GM23338 (cell line): ENCODE data around the gene NKRF. TPM values are rescaled to one million over a fixed set of nuclear protein-coding genes. Genes with fewer than 3 reads are reported as not detected.

Source experiments
- ATAC-seq: fragments of 200-7000 bp; cut with Tn5 transposase; 3 replicates; pipeline ENCODE4 v1.9.1; 2020
- DNase-seq: peaks from one replicate; pipeline ENCODE4 v3.0.0-alpha.2; 2015; ENCODE audit warnings: low spot score
- H2AFZ ChIP-seq: fragments of 200-600 bp; sonication (generic); 2 replicates; pipeline ENCODE4 v1.8.0; 2016; ENCODE audit warnings: antibody characterized with exemption, mild to moderate bottlenecking, moderate library complexity
- H3F3A ChIP-seq: fragments of 200-600 bp; sonication (generic); replicated peaks from 2 replicates; pipeline ENCODE4 v1.8.0; 2017; ENCODE audit warnings: antibody characterized with exemption, mixed run types, low read depth
- H3K27ac ChIP-seq: fragments of 200-600 bp; sonication (generic); 2 replicates; pipeline ENCODE4 v1.6.1; 2016; ENCODE audit warnings: low read depth
- H3K27me3 ChIP-seq: fragments of 200-600 bp; sonication (generic); 2 replicates; pipeline ENCODE4 v1.8.0; 2016; ENCODE audit warnings: mild to moderate bottlenecking, mixed run types, moderate library complexity; ENCODE audit not compliant: insufficient read depth
- H3K36me3 ChIP-seq: fragments of 200-600 bp; sonication (generic); 2 replicates; pipeline ENCODE4 v1.8.0; 2016; ENCODE audit warnings: mild to moderate bottlenecking; ENCODE audit not compliant: insufficient read depth
- H3K4me1 ChIP-seq: fragments of 200-600 bp; sonication (generic); 2 replicates; pipeline ENCODE4 v1.8.0; 2016; ENCODE audit warnings: mild to moderate bottlenecking, moderate library complexity; ENCODE audit not compliant: insufficient read depth
- H3K4me2 ChIP-seq: fragments of 200-600 bp; sonication (generic); 2 replicates; pipeline ENCODE4 v1.7.1; 2017; ENCODE audit warnings: mixed run types
- H3K4me3 ChIP-seq: fragments of 200-600 bp; sonication (generic); 2 replicates; pipeline ENCODE4 v1.6.1; 2016; ENCODE audit warnings: mixed run types
- H3K79me2 ChIP-seq: fragments of 200-600 bp; sonication (generic); replicated peaks from 2 replicates; pipeline ENCODE4 v1.8.0; 2017; ENCODE audit warnings: mild to moderate bottlenecking; ENCODE audit not compliant: insufficient read depth
- H3K9me2 ChIP-seq: fragments of 200-600 bp; sonication (generic); 2 replicates; pipeline ENCODE4 v1.8.0; 2017; ENCODE audit not compliant: insufficient read depth
- H4K20me1 ChIP-seq: fragments of 200-600 bp; sonication (generic); replicated peaks from 2 replicates; pipeline ENCODE4 v1.8.0; 2017; ENCODE audit warnings: mild to moderate bottlenecking; ENCODE audit not compliant: insufficient read depth
- H3K27ac Mint-ChIP-seq: 2 replicates; pipeline ENCODE4 v1.8.0; 2020; ENCODE audit warnings: inconsistent platforms, mild to moderate bottlenecking, moderate library complexity, mixed read lengths
- H3K27me3 Mint-ChIP-seq: 3 replicates; pipeline ENCODE4 v1.8.0; 2022; ENCODE audit warnings: low read depth, mild to moderate bottlenecking, moderate library complexity, mixed read lengths, inconsistent platforms; ENCODE audit not compliant: insufficient read depth, poor library complexity
- H3K36me3 Mint-ChIP-seq: 3 replicates; pipeline ENCODE4 v1.8.0; 2021; ENCODE audit warnings: low read depth, mild to moderate bottlenecking, inconsistent platforms, moderate library complexity, mixed read lengths
- H3K4me1 Mint-ChIP-seq: 3 replicates; pipeline ENCODE4 v1.8.0; 2020; ENCODE audit warnings: mild to moderate bottlenecking, inconsistent platforms, mixed read lengths
- H3K4me3 Mint-ChIP-seq: 3 replicates; pipeline ENCODE4 v1.8.0; 2021; ENCODE audit warnings: moderate library complexity, mild to moderate bottlenecking, inconsistent platforms, mixed read lengths
- H3K9me3 Mint-ChIP-seq: 3 replicates; pipeline ENCODE4 v1.8.0; 2020; ENCODE audit warnings: moderate library complexity, mild to moderate bottlenecking, inconsistent platforms, mixed read lengths
- EZH2 ChIP-seq: fragments of 200-600 bp; sonication (generic); IDR thresholded peaks from one replicate; pipeline ENCODE4 v1.8.0; 2017; ENCODE audit warnings: antibody characterized with exemption, mild to moderate bottlenecking, low read depth; ENCODE audit not compliant: unreplicated experiment
- EZH2phosphoT487 ChIP-seq: fragments of 200-600 bp; sonication (generic); IDR thresholded peaks from one replicate; pipeline ENCODE4 v1.8.1; 2018; ENCODE audit warnings: antibody characterized with exemption; ENCODE audit not compliant: unreplicated experiment
- STAT1 ChIP-seq: IDR thresholded peaks from one replicate; pipeline ENCODE4 v1.6.1; 2016; ENCODE audit warnings: antibody characterized with exemption; ENCODE audit not compliant: unreplicated experiment
- ZNF114 ChIP-seq: fragments of 250-450 bp; sonication (Bioruptor Pico); IDR thresholded peaks from 2 replicates; pipeline ENCODE4 v1.5.0; 2020; ENCODE audit warnings: mild to moderate bottlenecking, moderate library complexity
- ZNF331 ChIP-seq: fragments of 250-450 bp; sonication (Bioruptor Pico); IDR thresholded peaks from 2 replicates; pipeline ENCODE4 v1.5.0; 2020; ENCODE audit warnings: low read depth, mild to moderate bottlenecking, moderate library complexity
- polyA plus RNA-seq: library from polyadenylated mRNA; unstranded; fragments of >200 nt; fragmentation: Nextera tagmentation; extraction: Ambion mirVana; gene quantifications from 2 replicates; pipeline ENCODE4 v1.2.1, GENCODE V29; 2016
- total RNA-seq: library from RNA; depleted of rRNA; stranded (reverse); fragments of >200 nt; shearing (Covaris generic); gene quantifications from 2 replicates; pipeline ENCODE4 v1.2.3, GENCODE V29; 2014
- TF ChIP-seq, protein P1 (sequence below), 2 experiments: fragments of 200-600 bp in 1 of 2; sonication (generic) in 1 of 2; conservative IDR thresholded peaks; 2 replicates each; pipeline versions ENCODE4 v1.5.1 to v1.6.1; 2016 to 2017; ENCODE audit warnings: antibody characterized with exemption in 2 of 2, low read depth in 2 of 2, mild to moderate bottlenecking in 2 of 2, moderate library complexity in 1 of 2
- TF ChIP-seq, protein P2 (sequence below): IDR thresholded peaks from 2 replicates; pipeline ENCODE4 v1.6.1; 2016; ENCODE audit warnings: antibody characterized with exemption

The NKRF gene
- total and polyA plus RNA-seq, 2 experiments from 2014 or later, result 6.8 to 11.6 TPM

DNA sequence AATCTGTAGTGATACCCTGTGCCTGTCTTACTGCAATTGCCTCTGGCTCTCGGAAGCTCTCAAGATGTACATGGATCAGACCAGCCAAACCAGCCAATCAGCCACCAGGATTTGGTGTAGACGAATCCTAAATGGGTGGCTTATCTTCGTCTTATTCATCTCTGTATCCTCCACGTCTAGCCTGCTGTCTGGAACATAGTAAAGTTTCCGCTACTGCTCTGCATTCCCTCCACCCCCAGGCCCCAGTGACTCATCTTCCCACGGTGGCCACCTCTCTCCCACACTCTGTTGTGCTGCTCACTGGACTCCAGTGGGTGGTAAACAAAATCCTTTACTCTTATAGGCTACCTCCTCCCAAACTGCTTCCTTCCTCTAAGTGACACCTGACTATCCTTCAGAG, 48.9 kb upstream of the NKRF start:
- no peak overlapping the region for H3K27ac ChIP-seq
- H3K27me3 ChIP-seq, result no peaks in the 10 kb centered on the region
- Mint-ChIP-seq H3K4me3 (no peak overlapping the region), H3K4me1 (peaks cover 20% of the 10 kb centered on the region), H3K36me3 (peaks cover 14% of the 10 kb centered on the region), H3K9me3 (no peaks in the 10 kb centered on the region), H3K27ac (no peak overlapping the region), H3K27me3 (no peaks in the 10 kb centered on the region)
- no peak for ATAC-seq
- H3K4me1 ChIP-seq, result 0 out of 2 replicates have a peak, but pooled peaks cover 3% of the 10 kb centered on the region
- no peaks in the 10 kb centered on the region for H4K20me1 ChIP-seq
- H2AFZ ChIP-seq, result no peak overlapping the region
- H3K36me3 ChIP-seq, result no peaks in the 10 kb centered on the region
- H3K79me2 ChIP-seq, result no peaks in the 10 kb centered on the region
- no peaks in the 10 kb centered on the region for H3F3A ChIP-seq
- H3K4me3 ChIP-seq, result no peak overlapping the region
- H3K4me2 ChIP-seq, result no peak overlapping the region
- TF ChIP-seq EZH2 (no peak), ZNF331 (CRISPR knock-in tag) (no peak), EZH2phosphoT487 (no peak), STAT1 (no peak)
- TF ChIP-seq, protein P1, sequence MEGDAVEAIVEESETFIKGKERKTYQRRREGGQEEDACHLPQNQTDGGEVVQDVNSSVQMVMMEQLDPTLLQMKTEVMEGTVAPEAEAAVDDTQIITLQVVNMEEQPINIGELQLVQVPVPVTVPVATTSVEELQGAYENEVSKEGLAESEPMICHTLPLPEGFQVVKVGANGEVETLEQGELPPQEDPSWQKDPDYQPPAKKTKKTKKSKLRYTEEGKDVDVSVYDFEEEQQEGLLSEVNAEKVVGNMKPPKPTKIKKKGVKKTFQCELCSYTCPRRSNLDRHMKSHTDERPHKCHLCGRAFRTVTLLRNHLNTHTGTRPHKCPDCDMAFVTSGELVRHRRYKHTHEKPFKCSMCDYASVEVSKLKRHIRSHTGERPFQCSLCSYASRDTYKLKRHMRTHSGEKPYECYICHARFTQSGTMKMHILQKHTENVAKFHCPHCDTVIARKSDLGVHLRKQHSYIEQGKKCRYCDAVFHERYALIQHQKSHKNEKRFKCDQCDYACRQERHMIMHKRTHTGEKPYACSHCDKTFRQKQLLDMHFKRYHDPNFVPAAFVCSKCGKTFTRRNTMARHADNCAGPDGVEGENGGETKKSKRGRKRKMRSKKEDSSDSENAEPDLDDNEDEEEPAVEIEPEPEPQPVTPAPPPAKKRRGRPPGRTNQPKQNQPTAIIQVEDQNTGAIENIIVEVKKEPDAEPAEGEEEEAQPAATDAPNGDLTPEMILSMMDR (conservative IDR thresholded peaks at IDR 0.05; ENCODE audit: low read depth in 2 of 2), result no peak
- no peak for DNase-seq
- no peaks in the 10 kb centered on the region for H3K9me2 ChIP-seq

DNA sequence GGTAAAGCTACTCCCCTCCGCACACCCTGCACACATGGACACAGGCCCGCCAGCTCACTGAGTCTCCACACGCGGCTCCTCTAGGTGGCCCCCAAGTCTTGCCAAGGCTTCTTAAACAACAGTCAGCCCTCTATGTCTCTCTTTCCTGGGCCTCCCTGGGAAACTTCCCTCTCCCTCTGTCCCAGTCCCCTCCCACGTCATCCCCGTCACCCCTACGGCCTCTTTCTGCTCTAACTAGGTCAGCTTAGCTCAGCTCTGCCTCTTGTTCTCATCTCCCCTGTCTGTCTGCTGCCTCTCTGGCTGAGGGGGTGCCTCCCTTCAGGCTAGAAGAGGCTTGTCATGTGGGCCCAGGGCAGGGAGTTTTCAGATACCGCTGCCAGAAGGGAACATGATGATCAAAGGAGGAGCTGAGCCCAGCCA, 47.9 kb upstream of the NKRF start:
- Mint-ChIP-seq H3K36me3 (peaks cover 13% of the 10 kb centered on the region; the same call in 2 of the 3 replicates), H3K27ac (no peak overlapping the region; the same call in 1 of the 2 replicates), H3K9me3 (no peaks in the 10 kb centered on the region), H3K4me3 (no peak overlapping the region), H3K4me1 (peaks cover 20% of the 10 kb centered on the region), H3K27me3 (no peaks in the 10 kb centered on the region)
- no peaks in the 10 kb centered on the region for H3K9me2 ChIP-seq
- ATAC-seq, result peak; percentile 88
- H4K20me1 ChIP-seq, result no peaks in the 10 kb centered on the region
- no peak overlapping the region for H3K4me2 ChIP-seq
- TF ChIP-seq, protein P1 (conservative IDR thresholded peaks at IDR 0.05; ENCODE audit: low read depth in 2 of 2), result peak in 1 of 2 experiments; percentile 45; a peak in 2 of 4 replicates
- no peak for TF ChIP-seq STAT1
- no peaks in the 10 kb centered on the region for H3K27me3 ChIP-seq
- no peaks in the 10 kb centered on the region for H3F3A ChIP-seq
- H3K36me3 ChIP-seq, result no peaks in the 10 kb centered on the region
- no peak overlapping the region for H3K27ac ChIP-seq
- 0 out of 2 replicates have a peak, but pooled peaks cover 3% of the 10 kb centered on the region for H3K4me1 ChIP-seq
- no peak overlapping the region for H3K4me3 ChIP-seq
- H3K79me2 ChIP-seq, result no peaks in the 10 kb centered on the region
- no peak overlapping the region for H2AFZ ChIP-seq
- DNase-seq, result peak; percentile 35

DNA sequence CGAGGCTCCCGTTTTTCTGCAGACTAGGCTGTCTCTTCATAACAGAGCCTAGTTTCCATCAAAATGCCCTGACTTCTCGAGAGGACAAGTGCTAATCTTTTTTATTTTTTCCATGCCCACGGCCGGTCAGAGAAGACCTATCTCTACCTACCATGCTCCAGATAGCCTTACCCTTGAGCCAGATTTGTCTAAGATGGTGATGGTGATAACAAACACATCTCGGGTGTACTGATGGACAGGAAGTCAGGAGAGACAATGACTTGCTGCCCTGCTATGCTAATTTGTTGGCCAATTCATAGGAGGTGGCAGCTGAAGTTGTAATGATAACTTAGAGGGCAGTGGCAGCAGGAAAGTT, 42.2 kb upstream of the NKRF start:
- no peak for ATAC-seq
- Histone ChIP-seq H4K20me1 (no peaks in the 10 kb centered on the region), H3K27me3 (no peaks in the 10 kb centered on the region), H3K36me3 (no peaks in the 10 kb centered on the region), H3K4me3 (no peak overlapping the region), H3K4me2 (no peak overlapping the region), H3K79me2 (no peaks in the 10 kb centered on the region), H2AFZ (no peak overlapping the region), H3K9me2 (no peaks in the 10 kb centered on the region), H3F3A (no peaks in the 10 kb centered on the region), H3K27ac (no peak overlapping the region), H3K4me1 (no peaks in the 10 kb centered on the region)
- Mint-ChIP-seq H3K9me3 (no peaks in the 10 kb centered on the region), H3K4me1 (no peaks in the 10 kb centered on the region), H3K4me3 (no peak overlapping the region), H3K27ac (no peak overlapping the region), H3K27me3 (peaks cover 1% of the 10 kb centered on the region), H3K36me3 (peaks cover 15% of the 10 kb centered on the region)
- TF ChIP-seq, protein P2, sequence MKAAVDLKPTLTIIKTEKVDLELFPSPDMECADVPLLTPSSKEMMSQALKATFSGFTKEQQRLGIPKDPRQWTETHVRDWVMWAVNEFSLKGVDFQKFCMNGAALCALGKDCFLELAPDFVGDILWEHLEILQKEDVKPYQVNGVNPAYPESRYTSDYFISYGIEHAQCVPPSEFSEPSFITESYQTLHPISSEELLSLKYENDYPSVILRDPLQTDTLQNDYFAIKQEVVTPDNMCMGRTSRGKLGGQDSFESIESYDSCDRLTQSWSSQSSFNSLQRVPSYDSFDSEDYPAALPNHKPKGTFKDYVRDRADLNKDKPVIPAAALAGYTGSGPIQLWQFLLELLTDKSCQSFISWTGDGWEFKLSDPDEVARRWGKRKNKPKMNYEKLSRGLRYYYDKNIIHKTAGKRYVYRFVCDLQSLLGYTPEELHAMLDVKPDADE, result no peak
- TF ChIP-seq, protein P1 (conservative IDR thresholded peaks at IDR 0.05; ENCODE audit: low read depth in 2 of 2), result no peak
- TF ChIP-seq ZNF331 (CRISPR knock-in tag) (no peak), ZNF114 (no peak), STAT1 (no peak), EZH2phosphoT487 (no peak)
- no peak for DNase-seq
